H9 (cell line): Measurements from ENCODE around the gene ATP13A1. TPM values are rescaled to one million over a fixed set of nuclear protein-coding genes. Genes with fewer than 3 reads are reported as not detected.

Experiments
- DNase-seq: peaks from one replicate; pipeline ENCODE4 v3.0.0-alpha.2; 2017
- H2AFZ ChIP-seq: one replicate; pipeline ENCODE4 v1.6.1; 2013; ENCODE audit warnings: mild to moderate bottlenecking, low read length, control low read depth, moderate library complexity
- H2AK5ac ChIP-seq: 2 replicates; pipeline ENCODE4 v1.6.1; 2013; ENCODE audit warnings: low read length, control low read depth, mixed read lengths; ENCODE audit not compliant: insufficient read length
- H2BK120ac ChIP-seq: one replicate; pipeline ENCODE4 v1.6.1; 2013; ENCODE audit warnings: low read depth, mild to moderate bottlenecking, low read length, control low read depth, inconsistent platforms; ENCODE audit not compliant: poor library complexity, severe bottlenecking
- H2BK12ac ChIP-seq: 2 replicates; pipeline ENCODE4 v1.6.1; 2013; ENCODE audit warnings: low read length, control low read depth, mixed read lengths, low read depth; ENCODE audit not compliant: insufficient read length
- H2BK15ac ChIP-seq: 2 replicates; pipeline ENCODE4 v1.6.1; 2013; ENCODE audit warnings: low read depth, low read length, control low read depth
- H2BK20ac ChIP-seq: one replicate; pipeline ENCODE4 v1.6.1; 2013; ENCODE audit warnings: low read depth, mild to moderate bottlenecking, low read length, control low read depth, inconsistent platforms; ENCODE audit not compliant: poor library complexity, severe bottlenecking
- H2BK5ac ChIP-seq: 2 replicates; pipeline ENCODE4 v1.6.1; 2013; ENCODE audit warnings: low read length, control low read depth, mixed read lengths; ENCODE audit not compliant: insufficient read length
- H3K14ac ChIP-seq: 2 replicates; pipeline ENCODE4 v1.6.1; 2013; ENCODE audit warnings: low read length, control low read depth; ENCODE audit not compliant: insufficient read depth
- H3K18ac ChIP-seq: 2 replicates; pipeline ENCODE4 v1.6.1; 2013; ENCODE audit warnings: low read depth, mild to moderate bottlenecking, mixed read lengths, low read length, control low read depth; ENCODE audit not compliant: insufficient read length
- H3K23ac ChIP-seq: 2 replicates; pipeline ENCODE4 v1.6.1; 2013; ENCODE audit warnings: low read length, control low read depth, mixed read lengths, low read depth; ENCODE audit not compliant: insufficient read length
- H3K23me2 ChIP-seq: 2 replicates; pipeline ENCODE4 v1.6.1; 2013; ENCODE audit warnings: low read depth, mild to moderate bottlenecking, mixed read lengths, low read length, control low read depth; ENCODE audit not compliant: insufficient read length, poor library complexity, severe bottlenecking
- H3K27ac ChIP-seq: 2 replicates; pipeline ENCODE4 v1.5.1; 2013; ENCODE audit warnings: low read length, control low read depth, mixed read lengths, low read depth; ENCODE audit not compliant: insufficient read length
- H3K27me3 ChIP-seq: 2 replicates; pipeline ENCODE4 v1.6.1; 2013; ENCODE audit warnings: low read length, control low read depth, inconsistent platforms; ENCODE audit not compliant: insufficient read depth
- H3K4ac ChIP-seq: 2 replicates; pipeline ENCODE4 v1.6.1; 2013; ENCODE audit warnings: low read depth, mild to moderate bottlenecking, control low read depth, inconsistent platforms, low read length, moderate library complexity
- H3K4me1 ChIP-seq: 2 replicates; pipeline ENCODE4 v1.6.1; 2013; ENCODE audit warnings: low read length, control low read depth, inconsistent platforms; ENCODE audit not compliant: insufficient read depth
- H3K4me2 ChIP-seq: 2 replicates; pipeline ENCODE4 v1.6.1; 2013; ENCODE audit warnings: low read length, control low read depth, mixed read lengths; ENCODE audit not compliant: insufficient read length, insufficient read depth
- H3K56ac ChIP-seq: 2 replicates; pipeline ENCODE4 v1.6.1; 2013; ENCODE audit warnings: low read depth, mild to moderate bottlenecking, mixed read lengths, low read length, control low read depth; ENCODE audit not compliant: insufficient read length
- H3K79me1 ChIP-seq: 2 replicates; pipeline ENCODE4 v1.6.1; 2013; ENCODE audit warnings: low read depth, mild to moderate bottlenecking, moderate library complexity, low read length, control low read depth, inconsistent platforms; ENCODE audit not compliant: insufficient read depth, poor library complexity, severe bottlenecking
- H3K79me2 ChIP-seq: 2 replicates; pipeline ENCODE4 v1.6.1; 2013; ENCODE audit warnings: low read length, control low read depth, inconsistent platforms; ENCODE audit not compliant: insufficient read depth
- H3K9ac ChIP-seq: 2 replicates; pipeline ENCODE4 v1.6.1; 2013; ENCODE audit warnings: low read length, control low read depth, mixed read lengths; ENCODE audit not compliant: insufficient read length; ENCODE audit errors: extremely low read depth
- H3K9me3 ChIP-seq: one replicate; pipeline ENCODE4 v1.6.1; 2013; ENCODE audit warnings: low read depth, low read length, inconsistent platforms; ENCODE audit not compliant: control insufficient read depth
- H3T11ph ChIP-seq: one replicate; pipeline ENCODE4 v1.6.1; 2013; ENCODE audit warnings: mild to moderate bottlenecking, low read length, control low read depth, inconsistent platforms
- H4K20me1 ChIP-seq: one replicate; pipeline ENCODE4 v1.6.1; 2013; ENCODE audit not compliant: control insufficient read depth, insufficient read length, insufficient read depth
- H4K5ac ChIP-seq: 2 replicates; pipeline ENCODE4 v1.6.1; 2013; ENCODE audit warnings: low read depth, mild to moderate bottlenecking, mixed read lengths, low read length, control low read depth; ENCODE audit not compliant: insufficient read length
- H4K8ac ChIP-seq: replicated peaks from 2 replicates; pipeline ENCODE4 v1.6.1; 2013; ENCODE audit warnings: low read length, control low read depth, mixed read lengths, low read depth; ENCODE audit not compliant: insufficient read length
- H4K91ac ChIP-seq: 2 replicates; pipeline ENCODE4 v1.6.1; 2013; ENCODE audit warnings: low read depth, mild to moderate bottlenecking, moderate library complexity, mixed read lengths, low read length, control low read depth; ENCODE audit not compliant: insufficient read length
- H3K27ac Mint-ChIP-seq, 3 experiments: 2 replicates in 2 of 3; 3 replicates in 1 of 3; pipeline ENCODE4 v1.8.0; 2020 to 2021; ENCODE audit warnings: mixed read lengths in 3 of 3, mild to moderate bottlenecking in 1 of 3, moderate library complexity in 1 of 3
- H3K27me3 Mint-ChIP-seq: 2 replicates; pipeline ENCODE4 v1.8.0; 2021; ENCODE audit warnings: low read depth, mild to moderate bottlenecking, moderate library complexity, mixed read lengths
- H3K36me3 Mint-ChIP-seq, 3 experiments: 2 replicates in 2 of 3; 3 replicates in 1 of 3; pipeline ENCODE4 v1.8.0; 2020 to 2021; ENCODE audit warnings: low read depth in 3 of 3, mixed read lengths in 3 of 3; ENCODE audit not compliant: insufficient read depth in 1 of 3
- H3K4me1 Mint-ChIP-seq, 2 experiments: 2 replicates each; pipeline ENCODE4 v1.8.0; 2020; ENCODE audit warnings: mixed read lengths in 2 of 2
- H3K4me3 Mint-ChIP-seq, 2 experiments: 2 replicates in 1 of 2; 3 replicates in 1 of 2; pipeline ENCODE4 v1.8.0; 2020 to 2021; ENCODE audit warnings: mild to moderate bottlenecking in 2 of 2, mixed read lengths in 2 of 2, moderate library complexity in 1 of 2
- H3K9me3 Mint-ChIP-seq, 2 experiments: 2 replicates in 1 of 2; 3 replicates in 1 of 2; pipeline ENCODE4 v1.8.0; 2020; ENCODE audit warnings: mild to moderate bottlenecking in 2 of 2, mixed read lengths in 2 of 2, moderate library complexity in 1 of 2
- CTCF ChIP-seq: fragments of 200-600 bp; sonication (generic); conservative IDR thresholded peaks from 3 replicates; pipeline ENCODE4 v1.8.0; 2021; ENCODE audit warnings: antibody characterized with exemption, mild to moderate bottlenecking
- WGBS: extraction: QIAGEN DNeasy Blood & Tissue Kit; methylation state at CpG from one replicate; pipeline ENCODE4 v1.1.7; 2013; ENCODE audit warnings: missing lambda C conversion rate, low lambda C conversion rate, mixed read lengths; ENCODE audit not compliant: insufficient read length; ENCODE audit errors: extremely low coverage; 5-methylcytosine and 5-hydroxymethylcytosine counted together
- total RNA-seq: library from RNA; stranded (reverse); gene quantifications from 2 replicates; pipeline ENCODE4 v1.2.1, GENCODE V29; 2021

Gene ATP13A1
- total RNA-seq, 1 experiment from 2014 or later, result 67.8 TPM

GRCh38 chr19:19630062-19630414 is 33.4 kb downstream of the ATP13A1 start:
- Histone ChIP-seq H2BK20ac (no peak overlapping the region), H3T11ph (no peak overlapping the region), H3K9me3 (no peaks in the 10 kb centered on the region), H2BK15ac (no peak overlapping the region), H3K27me3 (no peaks in the 10 kb centered on the region), H4K5ac (no peak overlapping the region), H2BK12ac (no peak overlapping the region), H3K23ac (no peak overlapping the region), H3K79me2 (peaks cover 2% of the 10 kb centered on the region; the same call in 1 of the 2 replicates), H3K4me1 (peaks cover 3% of the 10 kb centered on the region; the same call in 1 of the 2 replicates), H4K91ac (no peak overlapping the region), H3K4ac (no peak overlapping the region), H4K8ac (no peak overlapping the region), H3K9ac (no peak overlapping the region), H3K27ac (no peak overlapping the region), H3K56ac (no peak overlapping the region), H2BK5ac (no peak overlapping the region), H3K23me2 (peaks cover 10% of the 10 kb centered on the region), H2AK5ac (no peak overlapping the region), H2AFZ (no peak overlapping the region), H3K18ac (no peak overlapping the region), H3K14ac (no peak overlapping the region), H3K4me2 (no peak overlapping the region), H3K79me1 (no peaks in the 10 kb centered on the region), H2BK120ac (no peak overlapping the region), H4K20me1 (peaks cover 2% of the 10 kb centered on the region)
- H3K9me3 Mint-ChIP-seq, result no peaks in the 10 kb centered on the region
- H3K27me3 Mint-ChIP-seq, result peaks cover 3% of the 10 kb centered on the region; the same call in 1 of the 2 replicates
- WGBS, result no CpG with 5 or more reads among the region's 11 CpGs
- H3K4me3 Mint-ChIP-seq, result no peak overlapping the region
- DNase-seq, result no peak
- H3K36me3 Mint-ChIP-seq, result peaks cover 9 to 38% (median 35%) of the 10 kb centered on the region in 3 experiments; a peak in 6 of 7 replicates
- no peak overlapping the region for H3K27ac Mint-ChIP-seq
- TF ChIP-seq CTCF, result no peak
- H3K4me1 Mint-ChIP-seq, result peaks cover 16 to 20% of the 10 kb centered on the region in 2 experiments
